PC-9 (cell line): ENCODE data around the gene FAM43B. TPM values are rescaled to one million over a fixed set of nuclear protein-coding genes. Genes with fewer than 3 reads are reported as not detected.

Source experiments
- BruUV-seq: library from RNA; stranded (reverse); fragments of 400-500 nt; replicated peaks from 2 replicates; lab custom pipeline; 2021; lab: Mats Ljungman, UMichigan
- CTCF ChIA-PET: fragments of 300-600 bp; sonication (Branson Sonifier 250); formaldehyde crosslinking; loops from one replicate; lab custom pipeline; 2022; ENCODE audit warnings: antibody characterized with exemption; lab: Charles Lee
- POLR2A ChIA-PET: fragments of 300-600 bp; sonication (Branson Sonifier 250); formaldehyde crosslinking; loops from one replicate; lab custom pipeline; 2022; ENCODE audit warnings: antibody characterized with exemption; ENCODE audit not compliant: unreplicated experiment; lab: Charles Lee
- DNase-seq, 2 experiments: peaks; one replicate each; pipeline versions ENCODE4 v3.0.0 to v3.0.0-alpha.2; 2015 to 2022; ENCODE audit warnings: mixed read lengths in 1 of 2
- H2AFZ ChIP-seq: fragments of 200-600 bp; sonication (generic); 2 replicates; pipeline ENCODE4 v1.8.1; 2017; ENCODE audit warnings: antibody characterized with exemption
- H3F3A ChIP-seq: fragments of 200-600 bp; sonication (generic); 2 replicates; pipeline ENCODE4 v1.8.1; 2017; ENCODE audit warnings: antibody characterized with exemption, mild to moderate bottlenecking, low read depth; ENCODE audit not compliant: insufficient read depth
- H3K27ac ChIP-seq: fragments of 200-600 bp; sonication (generic); 2 replicates; pipeline ENCODE4 v1.6.1; 2016; ENCODE audit warnings: mixed run types
- H3K27me3 ChIP-seq: fragments of 200-600 bp; sonication (generic); 2 replicates; pipeline ENCODE4 v1.6.1; 2016; ENCODE audit warnings: low read depth, mixed run types; ENCODE audit not compliant: insufficient read depth
- H3K36me3 ChIP-seq: fragments of 200-600 bp; sonication (generic); 2 replicates; pipeline ENCODE4 v1.6.1; 2016; ENCODE audit warnings: low read depth, mixed run types
- H3K4me1 ChIP-seq: fragments of 200-600 bp; sonication (generic); replicated peaks from 2 replicates; pipeline ENCODE4 v1.6.1; 2016; ENCODE audit warnings: mixed run types; ENCODE audit not compliant: insufficient read depth
- H3K4me2 ChIP-seq: fragments of 200-600 bp; sonication (generic); 2 replicates; pipeline ENCODE4 v1.6.1; 2017; ENCODE audit warnings: mixed run types
- H3K4me3 ChIP-seq: fragments of 200-600 bp; sonication (generic); 2 replicates; pipeline ENCODE4 v1.6.1; 2016; ENCODE audit warnings: mixed run types
- H3K79me2 ChIP-seq: fragments of 200-600 bp; sonication (generic); 2 replicates; pipeline ENCODE4 v1.6.1; 2017; ENCODE audit warnings: low read depth, mixed run types
- H3K9me2 ChIP-seq: fragments of 200-600 bp; sonication (generic); 2 replicates; pipeline ENCODE4 v1.8.1; 2017; ENCODE audit warnings: mild to moderate bottlenecking; ENCODE audit not compliant: insufficient read depth
- H3K9me3 ChIP-seq: fragments of 200-600 bp; sonication (generic); 2 replicates; pipeline ENCODE4 v1.8.1; 2016; ENCODE audit warnings: low read depth; ENCODE audit not compliant: insufficient read depth
- H4K20me1 ChIP-seq: fragments of 200-600 bp; sonication (generic); 2 replicates; pipeline ENCODE4 v1.8.1; 2017; ENCODE audit not compliant: insufficient read depth
- EZH2 ChIP-seq: fragments of 200-600 bp; sonication (generic); IDR thresholded peaks from 2 replicates; pipeline ENCODE4 v1.8.0; 2017; ENCODE audit warnings: antibody characterized with exemption, low read depth
- intact Hi-C: fragments of 100-400 bp; cut with micrococcal nuclease; formaldehyde crosslinking; loops from one replicate; pipeline ENCODE4 v1.10.0; 2022; ENCODE audit not compliant: unreplicated experiment
- total RNA-seq: library from RNA; stranded (reverse); gene quantifications from 2 replicates; pipeline ENCODE4 v1.2.3, GENCODE V29; 2021
- TF ChIP-seq, protein P1 (sequence below): fragments of 200-600 bp; sonication (generic); conservative IDR thresholded peaks from 2 replicates; pipeline ENCODE4 v1.6.1; 2017; ENCODE audit warnings: mixed run types, antibody characterized with exemption, mild to moderate bottlenecking, moderate library complexity

FAM43B gene
- total RNA-seq, 1 experiment from 2014 or later, result not detected

DNA sequence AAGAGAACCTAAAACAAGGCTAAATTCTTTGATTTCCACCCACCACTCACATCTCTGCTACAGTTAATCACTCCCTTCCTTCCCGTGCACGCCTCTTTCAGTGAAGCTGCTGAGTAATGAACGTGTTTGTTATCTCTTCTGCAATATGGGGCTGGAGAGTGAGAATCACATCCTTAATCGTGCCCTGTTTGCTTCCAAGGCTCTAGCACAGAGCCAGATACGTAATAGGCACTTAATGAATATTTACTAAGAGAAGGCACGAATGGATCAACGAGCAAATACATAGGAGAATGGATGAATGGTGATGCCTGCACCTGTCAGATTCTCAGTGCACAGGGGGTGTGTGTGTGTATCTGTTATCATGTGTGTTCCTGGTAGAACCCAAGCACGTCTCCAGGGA is 22.1 kb upstream of the FAM43B start:
- H3F3A ChIP-seq, result peaks cover 5% of the 10 kb centered on the region; the same call in 1 of the 2 replicates
- no peaks in the 10 kb centered on the region for H4K20me1 ChIP-seq
- H3K27ac ChIP-seq, result no peak overlapping the region
- H3K4me3 ChIP-seq, result no peak overlapping the region
- no peaks in the 10 kb centered on the region for H3K9me3 ChIP-seq
- no peak overlapping the region for H2AFZ ChIP-seq
- POLR2A ChIA-PET, result no interaction called here
- no peaks in the 10 kb centered on the region for H3K36me3 ChIP-seq
- TF ChIP-seq, protein P1, sequence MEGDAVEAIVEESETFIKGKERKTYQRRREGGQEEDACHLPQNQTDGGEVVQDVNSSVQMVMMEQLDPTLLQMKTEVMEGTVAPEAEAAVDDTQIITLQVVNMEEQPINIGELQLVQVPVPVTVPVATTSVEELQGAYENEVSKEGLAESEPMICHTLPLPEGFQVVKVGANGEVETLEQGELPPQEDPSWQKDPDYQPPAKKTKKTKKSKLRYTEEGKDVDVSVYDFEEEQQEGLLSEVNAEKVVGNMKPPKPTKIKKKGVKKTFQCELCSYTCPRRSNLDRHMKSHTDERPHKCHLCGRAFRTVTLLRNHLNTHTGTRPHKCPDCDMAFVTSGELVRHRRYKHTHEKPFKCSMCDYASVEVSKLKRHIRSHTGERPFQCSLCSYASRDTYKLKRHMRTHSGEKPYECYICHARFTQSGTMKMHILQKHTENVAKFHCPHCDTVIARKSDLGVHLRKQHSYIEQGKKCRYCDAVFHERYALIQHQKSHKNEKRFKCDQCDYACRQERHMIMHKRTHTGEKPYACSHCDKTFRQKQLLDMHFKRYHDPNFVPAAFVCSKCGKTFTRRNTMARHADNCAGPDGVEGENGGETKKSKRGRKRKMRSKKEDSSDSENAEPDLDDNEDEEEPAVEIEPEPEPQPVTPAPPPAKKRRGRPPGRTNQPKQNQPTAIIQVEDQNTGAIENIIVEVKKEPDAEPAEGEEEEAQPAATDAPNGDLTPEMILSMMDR, result no peak
- TF ChIP-seq EZH2, result no peak
- intact Hi-C loops, result no loop called here
- H3K9me2 ChIP-seq, result no peaks in the 10 kb centered on the region
- H3K27me3 ChIP-seq, result no peaks in the 10 kb centered on the region
- CTCF ChIA-PET, result no interaction called here
- H3K4me1 ChIP-seq, result peaks cover 21% of the 10 kb centered on the region
- DNase-seq, result no peak
- H3K4me2 ChIP-seq, result no peak overlapping the region
- no peaks in the 10 kb centered on the region for H3K79me2 ChIP-seq
- no TSS peak for BruUV-seq

DNA sequence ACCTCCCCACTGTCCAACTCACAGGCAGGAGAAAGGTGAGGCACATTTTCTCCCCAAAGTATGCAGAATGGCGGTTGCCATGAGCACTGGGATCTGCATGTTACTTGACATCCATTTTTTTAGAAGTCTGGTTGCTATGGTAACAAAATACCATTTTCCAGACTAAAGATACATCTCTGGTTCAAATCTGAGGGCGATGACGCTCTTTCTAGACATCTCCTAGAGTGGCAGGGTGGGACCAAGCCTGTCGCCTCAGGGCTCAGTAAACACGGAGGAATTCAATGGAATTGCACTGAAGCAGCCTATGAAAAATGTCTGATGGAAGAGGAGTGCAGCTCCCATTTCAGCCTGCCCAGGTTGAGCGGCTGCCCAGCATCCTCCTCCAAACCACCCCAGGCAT is 21.5 kb upstream of the FAM43B start:
- DNase-seq, result peak; percentile 66 to 87
- H3K27ac ChIP-seq, result no peak overlapping the region
- H3K79me2 ChIP-seq, result no peaks in the 10 kb centered on the region
- no peaks in the 10 kb centered on the region for H3K36me3 ChIP-seq
- POLR2A ChIA-PET, result no interaction called here
- no peak overlapping the region for H3K4me3 ChIP-seq
- H3K4me1 ChIP-seq, result peaks cover 21% of the 10 kb centered on the region
- no peaks in the 10 kb centered on the region for H3K27me3 ChIP-seq
- H3K9me2 ChIP-seq, result no peaks in the 10 kb centered on the region
- H3K4me2 ChIP-seq, result no peak overlapping the region
- no peaks in the 10 kb centered on the region for H3K9me3 ChIP-seq
- H4K20me1 ChIP-seq, result no peaks in the 10 kb centered on the region
- TF ChIP-seq EZH2, result no peak
- TF ChIP-seq, protein P1, result no peak
- intact Hi-C loops, result no loop called here
- peaks cover 5% of the 10 kb centered on the region; the same call in 1 of the 2 replicates for H3F3A ChIP-seq
- CTCF ChIA-PET, result interaction anchor here (0.7 kb wide), 1 partner anchor 88 kb away, joined by 4 read pairs; no protein-coding TSS in a partner anchor
- no TSS peak for BruUV-seq
- H2AFZ ChIP-seq, result no peak overlapping the region

DNA sequence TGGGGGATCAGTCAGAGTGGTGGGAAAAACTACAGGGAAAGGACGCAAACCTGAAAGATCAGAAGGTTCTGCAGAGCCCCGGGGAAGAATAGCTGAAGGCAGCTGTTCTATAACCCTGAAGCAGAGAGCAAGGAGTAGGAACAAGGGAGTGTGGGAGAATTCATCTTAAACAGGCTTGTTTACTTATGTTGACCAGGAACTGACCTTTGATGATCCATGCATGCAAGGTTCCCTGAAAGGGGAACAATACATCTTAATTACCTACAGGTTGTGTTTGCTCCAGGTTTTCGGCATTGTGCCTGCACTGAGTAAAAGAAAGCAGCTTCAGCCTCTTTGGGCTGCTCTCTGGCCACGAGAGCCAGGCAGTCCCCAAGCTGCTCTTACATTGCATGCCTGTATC is 18.7 kb upstream of the FAM43B start:
- no peaks in the 10 kb centered on the region for H3K79me2 ChIP-seq
- H3K9me2 ChIP-seq, result no peaks in the 10 kb centered on the region
- H3K4me3 ChIP-seq, result no peak overlapping the region
- H3K27ac ChIP-seq, result no peak overlapping the region
- peak in 1 of 2 experiments; percentile 54 for DNase-seq
- H3K4me1 ChIP-seq, result peaks cover 26% of the 10 kb centered on the region
- H3K36me3 ChIP-seq, result no peaks in the 10 kb centered on the region
- no peak overlapping the region for H2AFZ ChIP-seq
- H3K9me3 ChIP-seq, result no peaks in the 10 kb centered on the region
- no peaks in the 10 kb centered on the region for H3K27me3 ChIP-seq
- TF ChIP-seq, protein P1, result no peak
- TF ChIP-seq EZH2, result no peak
- POLR2A ChIA-PET, result interaction anchor here (0.7 kb wide), 1 partner anchor 175 kb away, joined by 4 read pairs; no protein-coding TSS in a partner anchor
- no peaks in the 10 kb centered on the region for H4K20me1 ChIP-seq
- no TSS peak for BruUV-seq
- CTCF ChIA-PET, result no interaction called here
- peak overlapping the region; percentile 28 for H3K4me2 ChIP-seq
- intact Hi-C loops, result no loop called here
- peaks cover 10% of the 10 kb centered on the region for H3F3A ChIP-seq
